Measurements from ENCODE around the gene UBASH3A.

UBASH3A gene

GRCh38 chr21:42403611-42404231 is at the start of gene UBASH3A:
Gene UBASH3A (plus strand): TSS chr21:42403902. CDS start chr21:42403946, 44 bp downstream.
- DNase-seq (ENCODE audit: low read depth, low spot score), result no peak

- DNase-seq (ENCODE audit: low read depth, low spot score), result no peak
Observed at GRCh38 chr21:42356046-42356445, 47.7 kb upstream of the UBASH3A start.

GRCh38 chr21:42356650-42357049 is 47.1 kb upstream of the UBASH3A start:
- no peak for DNase-seq (ENCODE audit: low read depth, low spot score)

- DNase-seq (ENCODE audit: low read depth, low spot score), result no peak
Observed at GRCh38 chr21:42357307-42357706, 46.4 kb upstream of the UBASH3A start.

- no peak for DNase-seq (ENCODE audit: low read depth, low spot score)
Observed at GRCh38 chr21:42358261-42358660, 45.4 kb upstream of the UBASH3A start.

GRCh38 chr21:42358937-42359336 is 44.8 kb upstream of the UBASH3A start:
- no peak for DNase-seq (ENCODE audit: low read depth, low spot score)

GRCh38 chr21:42360317-42360716 is 43.4 kb upstream of the UBASH3A start:
- DNase-seq (ENCODE audit: low read depth, low spot score), result peak; percentile 31

- no peak for DNase-seq (ENCODE audit: low read depth, low spot score)
Observed at GRCh38 chr21:42361286-42361685, 42.4 kb upstream of the UBASH3A start.

GRCh38 chr21:42362198-42362597 is 41.5 kb upstream of the UBASH3A start:
- no peak for DNase-seq (ENCODE audit: low read depth, low spot score)

- no peak for DNase-seq (ENCODE audit: low read depth, low spot score)
Observed at GRCh38 chr21:42362700-42363099, 41.0 kb upstream of the UBASH3A start.

GRCh38 chr21:42363312-42363711 is 40.4 kb upstream of the UBASH3A start:
- DNase-seq (ENCODE audit: low read depth, low spot score), result no peak

- DNase-seq (ENCODE audit: low read depth, low spot score), result peak; percentile 32
Observed at GRCh38 chr21:42364304-42364865, 39.3 kb upstream of the UBASH3A start.

GRCh38 chr21:42365770-42366169 is 37.9 kb upstream of the UBASH3A start:
- DNase-seq (ENCODE audit: low read depth, low spot score), result no peak

- no peak for DNase-seq (ENCODE audit: low read depth, low spot score)
Observed at GRCh38 chr21:42366292-42367010, 37.3 kb upstream of the UBASH3A start, which contains the start of gene TFF1. Gene TFF1 (minus strand): TSS chr21:42366535. CDS start chr21:42366495, 40 bp downstream.

- DNase-seq (ENCODE audit: low read depth, low spot score), result no peak
Observed at GRCh38 chr21:42367367-42368165, 36.1 kb upstream of the UBASH3A start.

GRCh38 chr21:42369821-42370220 is 33.9 kb upstream of the UBASH3A start:
- no peak for DNase-seq (ENCODE audit: low read depth, low spot score)

- DNase-seq (ENCODE audit: low read depth, low spot score), result no peak
Observed at GRCh38 chr21:42370894-42371654, 32.6 kb upstream of the UBASH3A start.

- DNase-seq (ENCODE audit: low read depth, low spot score), result no peak
Observed at GRCh38 chr21:42373196-42373907, 30.4 kb upstream of the UBASH3A start.

GRCh38 chr21:42373908-42374455 is 29.7 kb upstream of the UBASH3A start:
- no peak for DNase-seq (ENCODE audit: low read depth, low spot score)

GRCh38 chr21:42374457-42374856 is 29.2 kb upstream of the UBASH3A start:
- no peak for DNase-seq (ENCODE audit: low read depth, low spot score)

All from ELF-1 (cell line).